DND-41 (cell line): ENCODE results near the gene TAF1B.

ENCODE experiments used
- CTCF ChIP-seq: IDR thresholded peaks from 2 replicates; pipeline ENCODE4 v1.5.1; 2012; ENCODE audit warnings: borderline replicate concordance, low read length, moderate library complexity, mild to moderate bottlenecking; ENCODE audit not compliant: poor library complexity, severe bottlenecking; ENCODE audit errors: extremely low read depth
- EZH2 ChIP-seq: IDR thresholded peaks from 3 replicates; pipeline ENCODE4 v1.6.1; 2012; ENCODE audit warnings: borderline replicate concordance, low read depth, mild to moderate bottlenecking, moderate library complexity, low read length, inconsistent platforms; ENCODE audit not compliant: severe bottlenecking

DNA sequence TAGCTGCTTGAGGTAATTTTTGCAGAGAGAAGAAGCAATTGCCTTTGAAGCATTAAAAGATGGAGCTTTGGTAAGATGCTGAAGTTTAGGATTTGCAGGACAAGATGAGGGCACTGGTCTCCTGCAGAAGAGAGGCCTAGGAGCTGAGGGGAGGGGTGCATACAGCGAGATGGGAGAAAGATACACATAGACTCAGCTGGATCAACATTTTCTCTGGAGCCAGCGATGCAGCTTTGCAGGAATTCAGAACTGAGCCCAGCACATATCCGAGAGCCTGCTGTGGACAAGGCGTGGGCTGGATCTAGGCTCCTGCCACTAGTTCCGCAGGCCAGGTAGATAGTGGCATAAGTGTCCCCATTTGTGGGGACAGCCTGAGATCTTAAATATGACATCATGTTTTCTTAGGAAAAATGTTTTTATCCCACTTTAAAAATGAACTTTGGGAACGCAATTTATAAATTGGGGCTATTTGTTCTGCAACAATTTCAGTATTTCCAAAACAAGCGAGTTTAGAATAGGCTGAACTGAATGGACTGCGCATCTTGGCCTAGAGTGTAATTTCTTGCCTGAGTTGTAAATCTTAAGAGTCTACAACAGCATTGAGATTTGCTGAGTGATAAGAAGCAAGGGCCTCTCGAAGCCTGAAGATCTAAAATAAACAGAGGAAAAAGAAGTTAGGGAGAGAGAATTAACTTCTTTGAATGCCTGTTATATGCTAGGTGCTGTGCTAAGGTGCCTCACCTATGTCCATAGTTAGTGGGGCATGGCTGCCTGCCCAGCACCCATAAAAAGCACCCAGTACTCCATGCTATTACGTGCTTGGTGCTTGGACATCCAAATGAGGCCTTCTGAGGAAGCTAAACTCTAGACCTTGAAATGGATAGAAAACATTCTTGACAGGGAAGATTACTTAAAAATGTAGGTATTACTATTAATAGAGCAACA lies 125.6 kb downstream of the TAF1B start:
- TF ChIP-seq CTCF, result no peak
- no peak for TF ChIP-seq EZH2
